ENCODE results near the gene EPS8L3. TPM values are rescaled to one million over a fixed set of nuclear protein-coding genes. Genes with fewer than 3 reads are reported as not detected.

Gene EPS8L3
- total and polyA plus RNA-seq, 2 of the 4 experiments (the other 2 are of a cell fraction): not detected

GRCh38 chr1:109786112-109786480, 22.4 kb upstream of the EPS8L3 start:
- H3K14ac ChIP-seq (replicated peaks; ENCODE audit: low read depth, low read length): no peak overlapping the region
- H3K4me2 ChIP-seq (ENCODE audit: low read depth, low read length): no peak overlapping the region
- ChIA-PET CTCF (interaction anchor here (2.2 kb wide), 1 partner anchor 198 kb away, joined by 10 read pairs; the partner anchor contains the start of gene AHCYL1), POLR2A (ENCODE audit: unreplicated experiment) (interaction anchor here (0.6 kb wide), 1 partner anchor 238 kb away, joined by 3 read pairs; the partner anchor contains the start of gene GNAI3)
- no peak overlapping the region for H3K4me3 ChIP-seq (ENCODE audit: insufficient read depth, low read depth, low read length)
- 0 out of 2 replicates have a peak overlapping the region, but pooled peaks have one; percentile 17 for H4K91ac ChIP-seq (ENCODE audit: insufficient read depth, low read depth, low read length)
- peak overlapping the region; percentile 29; the same call in 1 of the 3 replicates for H2BK15ac ChIP-seq (ENCODE audit: low read depth, low read length)
- H3K79me1 ChIP-seq (ENCODE audit: low read depth in 1 of 2, low read length in 2 of 2): no peaks in the 10 kb centered on the region
- no peaks in the 10 kb centered on the region for H3K27me3 ChIP-seq (ENCODE audit: control insufficient read depth, insufficient read depth, low read length)
- H3K4ac ChIP-seq (ENCODE audit: low read depth, low read length): peak overlapping the region; percentile 51
- H4K5ac ChIP-seq (ENCODE audit: low read depth, low read length): no peak overlapping the region
- H4K20me1 ChIP-seq (ENCODE audit: insufficient read depth, low read length): no peaks in the 10 kb centered on the region
- TF ChIP-seq BHLHE40 (IDR thresholded peaks at IDR 0.05; ENCODE audit: low read depth, low read length) (no peak), CHD1 (IDR thresholded peaks at IDR 0.05; ENCODE audit: low read depth, low read length) (no peak), MAZ (IDR thresholded peaks at IDR 0.05; ENCODE audit: borderline replicate concordance, low read depth, low read length) (no peak), MAFK (IDR thresholded peaks at IDR 0.05; ENCODE audit: low read depth, low read length) (no peak), RCOR1 (IDR thresholded peaks at IDR 0.05; ENCODE audit: insufficient replicate concordance, low read length) (no peak), RFX5 (IDR thresholded peaks at IDR 0.05; ENCODE audit: low read depth, low read length) (no peak), FOS (IDR thresholded peaks at IDR 0.05; ENCODE audit: low read depth, low read length) (no peak), SMC3 (IDR thresholded peaks at IDR 0.05; ENCODE audit: low read depth, low read length) (no peak), MXI1 (IDR thresholded peaks at IDR 0.05; ENCODE audit: borderline replicate concordance, low read depth, low read length) (no peak), POLR2A (IDR thresholded peaks at IDR 0.05; ENCODE audit: low read depth, low read length) (no peak), NFE2L2 (IDR thresholded peaks at IDR 0.05; ENCODE audit: low read depth, low read length) (no peak)
- TF ChIP-seq, protein P1, sequence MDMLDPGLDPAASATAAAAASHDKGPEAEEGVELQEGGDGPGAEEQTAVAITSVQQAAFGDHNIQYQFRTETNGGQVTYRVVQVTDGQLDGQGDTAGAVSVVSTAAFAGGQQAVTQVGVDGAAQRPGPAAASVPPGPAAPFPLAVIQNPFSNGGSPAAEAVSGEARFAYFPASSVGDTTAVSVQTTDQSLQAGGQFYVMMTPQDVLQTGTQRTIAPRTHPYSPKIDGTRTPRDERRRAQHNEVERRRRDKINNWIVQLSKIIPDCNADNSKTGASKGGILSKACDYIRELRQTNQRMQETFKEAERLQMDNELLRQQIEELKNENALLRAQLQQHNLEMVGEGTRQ (IDR thresholded peaks at IDR 0.05; ENCODE audit: low read depth, low read length): no peak
- peaks cover 31% of the 10 kb centered on the region for H3K4me1 ChIP-seq (ENCODE audit: control insufficient read depth, insufficient read depth, low read length)
- in situ Hi-C loops (cut with MboI; ENCODE audit: low sequenced_read_pairs) (loop anchor here (25.0 kb wide), 1 partner anchor 126 kb away; the partner anchor contains the start of gene CSF1), intact Hi-C loops (cut with micrococcal nuclease) (no loop called here), dilution Hi-C loops (cut with HindIII; ENCODE audit: low sequenced_read_pairs, unreplicated experiment) (no loop called here)
- H2BK120ac ChIP-seq (ENCODE audit: low read depth, low read length): peak overlapping the region; percentile 47; the same call in 1 of the 2 replicates
- H3K56ac ChIP-seq (ENCODE audit: extremely low read depth, insufficient read depth, low read length): no peak overlapping the region
- BruUV-seq (replicated peaks): no TSS peak
- H3K18ac ChIP-seq (ENCODE audit: low read depth, low read length): no peak overlapping the region
- no peaks in the 10 kb centered on the region for H3K9me3 ChIP-seq (ENCODE audit: control insufficient read depth, insufficient read depth, low read length)
- WGBS, 2 experiments (ENCODE audit: extremely low coverage in 2 of 2, insufficient read length in 1 of 2): no CpG with 5 or more reads among the region's 5 CpGs
- peak overlapping the region; percentile 58 for H2AK9ac ChIP-seq (replicated peaks; ENCODE audit: low read depth, low read length, poor library complexity)
- H3K36me3 ChIP-seq (ENCODE audit: control insufficient read depth, insufficient read depth, low read length): no peaks in the 10 kb centered on the region
- no peak overlapping the region for H2AFZ ChIP-seq (replicated peaks; ENCODE audit: low read length, poor library complexity)
- peak overlapping the region; percentile 38 for H2BK20ac ChIP-seq (ENCODE audit: low read depth, low read length)
- no peak overlapping the region for H3K23ac ChIP-seq (ENCODE audit: low read depth, low read length)
- no peak for ATAC-seq (ENCODE audit: low read depth)
- peaks cover 27% of the 10 kb centered on the region for H3K9me1 ChIP-seq (ENCODE audit: insufficient read depth, low read length)
- H4K8ac ChIP-seq (ENCODE audit: low read depth in 2 of 2, low read length in 2 of 2): no peak overlapping the region
- H3K27ac ChIP-seq (ENCODE audit: insufficient read depth, low read length): no peak overlapping the region
- no peak overlapping the region for H3K9ac ChIP-seq (ENCODE audit: low read depth, low read length)
- DNase-seq: no peak
- peak overlapping the region; percentile 74; the same call in 1 of the 2 replicates for H2AK5ac ChIP-seq (ENCODE audit: low read depth, low read length)
- H2BK5ac ChIP-seq (ENCODE audit: low read depth, low read length, poor library complexity, severe bottlenecking): no peak overlapping the region

All from IMR-90 (cell line).